Fibroblast of the aortic adventitia (primary cell): ENCODE data around the gene PLCL2. TPM values are rescaled to one million over a fixed set of nuclear protein-coding genes. Genes with fewer than 3 reads are reported as not detected.
"Not testable (repeated sequence)": the region's sequence is repeated elsewhere in the genome, so short reads cannot be mapped to it uniquely, and the experiment has no call there.

Experiments
- DNase-seq: peaks from one replicate; pipeline ENCODE4 v3.0.0-alpha.2; 2010; ENCODE audit warnings: low read depth
- H3K4me3 ChIP-seq: 2 replicates; pipeline ENCODE4 v1.5.1; 2011; ENCODE audit warnings: low read depth, mild to moderate bottlenecking, control low read depth, low read length, moderate library complexity
- CTCF ChIP-seq: IDR thresholded peaks from 2 replicates; pipeline ENCODE4 v1.5.1; 2011; ENCODE audit warnings: mild to moderate bottlenecking, low read length, control low read depth, inconsistent platforms; ENCODE audit not compliant: insufficient read depth
- total RNA-seq: library from RNA; depleted of rRNA; stranded (reverse); fragments of >200 nt; gene quantifications from 2 replicates; pipeline ENCODE4 v1.2.3, GENCODE V29; 2012; ENCODE audit warnings: low replicate concordance

Gene PLCL2
- total RNA-seq, 1 donor: 11.6 TPM

- TF ChIP-seq CTCF: no peak
- H3K4me3 ChIP-seq: no peak overlapping the region
- DNase-seq: no peak
These were observed 234.0 kb downstream of the PLCL2 start for GRCh38 chr3:17118771-17119170.

GRCh38 chr3:17119201-17120072, 234.7 kb downstream of the PLCL2 start:
- H3K4me3 ChIP-seq: no peak overlapping the region
- DNase-seq: no peak
- TF ChIP-seq CTCF: no peak

DNA sequence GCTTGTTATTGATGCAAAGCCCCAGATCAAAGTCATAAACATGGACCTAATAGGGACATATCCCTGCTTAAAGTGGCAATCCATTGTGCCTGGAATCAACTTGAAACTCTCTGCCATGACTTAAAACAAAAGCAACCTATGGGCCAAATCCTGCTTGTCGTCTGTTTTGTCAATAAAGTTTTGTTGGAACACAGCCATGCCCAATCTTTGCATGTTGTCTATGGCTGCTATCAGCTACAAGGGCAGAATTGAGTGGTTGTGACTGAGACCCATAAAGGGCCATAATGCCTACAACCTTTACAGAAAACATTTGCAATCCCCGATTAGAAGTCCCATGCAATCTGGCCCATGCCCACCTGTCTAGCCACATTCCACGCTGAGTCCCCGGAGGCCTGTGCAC, 235.4 kb downstream of the PLCL2 start:
- TF ChIP-seq CTCF: no peak
- no peak for DNase-seq
- H3K4me3 ChIP-seq: no peak overlapping the region

GRCh38 chr3:17121336-17121735, 236.6 kb downstream of the PLCL2 start:
- DNase-seq: no peak
- H3K4me3 ChIP-seq: no peak overlapping the region
- no peak for TF ChIP-seq CTCF

- DNase-seq: no peak
- TF ChIP-seq CTCF: no peak
- no peak overlapping the region for H3K4me3 ChIP-seq
These were observed 238.0 kb downstream of the PLCL2 start for GRCh38 chr3:17122758-17123157.

GRCh38 chr3:17125738-17126442, 241.1 kb downstream of the PLCL2 start:
- no peak for TF ChIP-seq CTCF
- H3K4me3 ChIP-seq: no peak overlapping the region
- DNase-seq: no peak

- H3K4me3 ChIP-seq, DNase-seq: not testable (repeated sequence)
These were observed 243.9 kb downstream of the PLCL2 start for GRCh38 chr3:17128671-17129070.
